ENCODE data around the gene MYO7A. TPM values are rescaled to one million over a fixed set of nuclear protein-coding genes. Genes with fewer than 3 reads are reported as not detected.

The MYO7A gene
- total and polyA plus RNA-seq, 2 of the 8 experiments (the other 6 are each of a cell fraction or from before 2014, with no cell fraction given) = 1.5 to 1.9 TPM

- H3K79me2 ChIP-seq (ENCODE audit: control insufficient read depth in 1 of 2, insufficient read depth in 2 of 2, low read length in 2 of 2) = no peaks in the 10 kb centered on the region
- H2BK12ac ChIP-seq (ENCODE audit: low read depth, low read length) = no peak overlapping the region
- WGBS, 2 experiments (ENCODE audit: extremely low coverage in 1 of 2, insufficient coverage in 1 of 2, insufficient read length in 1 of 2, insufficient replicate concordance in 2 of 2, low coverage in 1 of 2, low lambda C conversion rate in 2 of 2, missing lambda C conversion rate in 1 of 2) = 95% methylated on average over 8 of the region's 8 CpGs; no CpG with 5 or more reads in 1 of the 2 experiments
- H3K9ac ChIP-seq (replicated peaks in 1 of 4; ENCODE audit: extremely low read depth in 1 of 4, low read depth in 3 of 4, low read length in 3 of 4) = no peak overlapping the region
- no peaks in the 10 kb centered on the region for H3K9me3 ChIP-seq (ENCODE audit: insufficient read depth in 2 of 2, low read depth in 1 of 2, low read length in 1 of 2)
- no peaks in the 10 kb centered on the region for H3K36me3 ChIP-seq (ENCODE audit: control insufficient read depth in 2 of 4, insufficient read depth in 4 of 4, low read length in 3 of 4)
- H2AFZ ChIP-seq (ENCODE audit: low read length) = no peak overlapping the region
- H3K27ac ChIP-seq (ENCODE audit: low read depth, low read length) = no peak overlapping the region
- no peak overlapping the region for H3K14ac ChIP-seq (ENCODE audit: insufficient read length)
- ChIA-PET POLR2A (ENCODE audit: partially characterized antibody) (no interaction called here), CTCF (ENCODE audit: partially characterized antibody) (interaction anchor here (0.6 to 14.5 kb wide), 8 partner anchors 8 to 942 kb away, joined by 3 to 178 read pairs (median 4); partner anchors contain the start of gene MYO7A)
- no peak overlapping the region for H2BK15ac ChIP-seq (ENCODE audit: low read length)
- no peaks in the 10 kb centered on the region for H4K20me1 ChIP-seq (replicated peaks in 1 of 2; ENCODE audit: control insufficient read depth in 1 of 2, insufficient read depth in 2 of 2, low read length in 2 of 2)
- H2AK5ac ChIP-seq (ENCODE audit: low read depth, low read length) = no peak overlapping the region
- no peak overlapping the region for H3K18ac ChIP-seq (ENCODE audit: extremely low read depth, low read length)
- no peak overlapping the region for H3K4me3 ChIP-seq (ENCODE audit: extremely low read depth in 1 of 4, insufficient read depth in 2 of 4, low read depth in 3 of 4, low read length in 4 of 4)
- no peaks in the 10 kb centered on the region for H3K23me2 ChIP-seq (ENCODE audit: low read depth, low read length)
- DNase-seq (ENCODE audit: low read depth in 1 of 2, low spot score in 2 of 2) = no peak
- H3K4me2 ChIP-seq (ENCODE audit: insufficient read depth in 1 of 2, low read depth in 2 of 2, low read length in 2 of 2) = no peak overlapping the region
- no peak overlapping the region for H3K4ac ChIP-seq (replicated peaks; ENCODE audit: insufficient read length, low read depth, low read length)
- no peaks in the 10 kb centered on the region for H3K79me1 ChIP-seq (ENCODE audit: low read depth, low read length)
- H2BK20ac ChIP-seq (ENCODE audit: low read length) = no peak overlapping the region
- no peaks in the 10 kb centered on the region for H3K27me3 ChIP-seq (replicated peaks in 1 of 4; ENCODE audit: control insufficient read depth in 3 of 4, extremely low read depth in 1 of 4, insufficient read depth in 3 of 4, low read length in 3 of 4)
- peaks cover 4 to 10% (median 8%) of the 10 kb centered on the region in 4 experiments for H3K4me1 ChIP-seq (replicated peaks in 1 of 4; ENCODE audit: control insufficient read depth in 3 of 4, insufficient read depth in 4 of 4, low read length in 3 of 4)
- H4K5ac ChIP-seq (ENCODE audit: insufficient read length, low read depth, low read length) = no peak overlapping the region
- H4K91ac ChIP-seq (replicated peaks; ENCODE audit: insufficient read length, low read length) = no peak overlapping the region
- H3K56ac ChIP-seq (replicated peaks; ENCODE audit: insufficient read length, low read depth, low read length) = no peak overlapping the region
- no peak overlapping the region for H2BK5ac ChIP-seq (ENCODE audit: low read depth, low read length)
- no peak overlapping the region for H2BK120ac ChIP-seq (replicated peaks; ENCODE audit: low read depth, low read length)
- H3K23ac ChIP-seq (ENCODE audit: insufficient read length) = no peak overlapping the region
- no peak overlapping the region for H4K8ac ChIP-seq (ENCODE audit: extremely low read depth, insufficient read depth, low read length)
- no peak for FAIRE-seq
- no peak for TF ChIP-seq CHD2 (IDR thresholded peaks at IDR 0.05; ENCODE audit: low read length)
- TF ChIP-seq RFX5 (IDR thresholded peaks at IDR 0.05; ENCODE audit: borderline replicate concordance, low read depth, low read length) = no peak
- TF ChIP-seq EGR1 (IDR thresholded peaks at IDR 0.05; ENCODE audit: borderline replicate concordance, low read depth, low read length) = no peak
- no peak for TF ChIP-seq CBX5 (IDR thresholded peaks at IDR 0.05; ENCODE audit: low read depth, low read length)
- TF ChIP-seq JUND (IDR thresholded peaks at IDR 0.05; ENCODE audit: low read length) = no peak
- no peak for TF ChIP-seq MAFK (IDR thresholded peaks at IDR 0.05; ENCODE audit: low read depth, low read length)
- no peak for TF ChIP-seq YY1 (IDR thresholded peaks at IDR 0.05; ENCODE audit: low read depth, low read length)
- TF ChIP-seq CTBP2 (IDR thresholded peaks at IDR 0.05; ENCODE audit: borderline replicate concordance, insufficient read depth, insufficient read length, low read length) = no peak
- TF ChIP-seq JUN (IDR thresholded peaks at IDR 0.05; ENCODE audit: low read depth, low read length) = no peak
Measured at GRCh38 chr11:77166021-77166420, 38.0 kb downstream of the MYO7A start.
